Glutamatergic neuron (in vitro differentiated cells): ENCODE measurements around the gene COL20A1. TPM values are rescaled to one million over a fixed set of nuclear protein-coding genes. Genes with fewer than 3 reads are reported as not detected.

ENCODE experiments used
- DNase-seq: peaks from one replicate; pipeline ENCODE4 v3.0.0; 2022
- H3K27ac Mint-ChIP-seq: one replicate; pipeline ENCODE4 v1.8.0; 2020; ENCODE audit warnings: mild to moderate bottlenecking, mixed read lengths, inconsistent platforms; ENCODE audit not compliant: unreplicated experiment
- H3K27me3 Mint-ChIP-seq: one replicate; pipeline ENCODE4 v1.8.0; 2020; ENCODE audit warnings: mild to moderate bottlenecking, moderate library complexity, mixed read lengths, inconsistent platforms; ENCODE audit not compliant: unreplicated experiment
- H3K36me3 Mint-ChIP-seq: one replicate; pipeline ENCODE4 v1.8.0; 2020; ENCODE audit warnings: mild to moderate bottlenecking, mixed read lengths, inconsistent platforms; ENCODE audit not compliant: unreplicated experiment
- H3K4me1 Mint-ChIP-seq: one replicate; pipeline ENCODE4 v1.8.0; 2020; ENCODE audit warnings: mild to moderate bottlenecking, low read depth, mixed read lengths, inconsistent platforms; ENCODE audit not compliant: unreplicated experiment
- H3K4me3 Mint-ChIP-seq: one replicate; pipeline ENCODE4 v1.8.0; 2020; ENCODE audit warnings: mild to moderate bottlenecking, mixed read lengths, inconsistent platforms; ENCODE audit not compliant: unreplicated experiment
- H3K9me3 Mint-ChIP-seq: one replicate; pipeline ENCODE4 v1.8.0; 2020; ENCODE audit warnings: mild to moderate bottlenecking, moderate library complexity, mixed read lengths, inconsistent platforms; ENCODE audit not compliant: unreplicated experiment
- total RNA-seq: library from RNA; stranded (reverse); fragmentation: NEBNext Ultra II Directional; extraction: Animal tissue kit (Norgen Biotek cat#: 25700); gene quantifications from one replicate; pipeline ENCODE4 v1.2.1, GENCODE V29; 2021; ENCODE audit not compliant: unreplicated experiment
- TF ChIP-seq, protein P1 (sequence below): fragments of 200-600 bp; sonication (generic); IDR thresholded peaks from one replicate; pipeline ENCODE4 v1.5.0; 2021; ENCODE audit not compliant: partially characterized antibody, unreplicated experiment

COL20A1 gene
- total RNA-seq, 1 donor from 2014 or later: 2.1 TPM

DNA sequence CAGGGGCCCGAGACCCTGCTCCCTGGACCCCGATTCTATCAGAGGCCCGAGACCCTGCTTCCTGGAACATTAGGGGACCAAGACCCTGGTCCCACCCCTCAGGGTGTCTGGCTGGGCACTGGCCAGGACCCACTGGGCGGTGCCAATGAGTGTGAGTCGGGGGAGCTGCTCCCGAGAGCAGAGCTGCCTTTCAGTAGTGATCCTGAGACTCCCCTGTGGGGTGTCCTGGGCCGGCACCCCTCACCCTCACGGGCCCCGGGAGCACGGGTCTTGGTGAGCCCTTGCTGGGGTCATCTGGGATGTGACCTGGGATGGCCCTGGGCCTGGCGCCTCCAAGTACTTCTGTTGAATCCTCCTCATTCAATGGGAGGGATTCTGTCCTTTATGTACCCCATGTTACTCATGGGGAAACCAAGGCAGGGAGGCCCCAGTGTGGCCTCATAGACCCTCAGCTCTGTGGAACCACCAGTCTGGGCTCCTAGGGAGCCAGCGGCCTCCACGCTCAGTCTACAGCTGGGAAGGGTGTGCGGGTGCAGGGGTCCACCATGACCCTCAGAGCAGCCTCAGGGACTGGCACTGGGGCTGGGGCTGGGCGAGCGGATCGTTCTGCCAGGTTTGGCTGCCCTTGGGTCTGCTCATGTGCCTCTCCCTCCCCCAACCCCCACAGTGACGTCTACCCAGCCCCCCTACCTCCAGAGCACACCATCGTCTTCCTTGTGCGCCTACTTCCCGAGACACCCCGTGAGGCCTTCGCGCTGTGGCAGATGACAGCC, 25.6 kb downstream of the COL20A1 start:
- Mint-ChIP-seq H3K27ac (no peak overlapping the region), H3K36me3 (no peaks in the 10 kb centered on the region), H3K4me1 (peaks cover 5% of the 10 kb centered on the region), H3K4me3 (no peak overlapping the region), H3K9me3 (no peaks in the 10 kb centered on the region), H3K27me3 (peaks cover 4% of the 10 kb centered on the region)
- TF ChIP-seq, protein P1, sequence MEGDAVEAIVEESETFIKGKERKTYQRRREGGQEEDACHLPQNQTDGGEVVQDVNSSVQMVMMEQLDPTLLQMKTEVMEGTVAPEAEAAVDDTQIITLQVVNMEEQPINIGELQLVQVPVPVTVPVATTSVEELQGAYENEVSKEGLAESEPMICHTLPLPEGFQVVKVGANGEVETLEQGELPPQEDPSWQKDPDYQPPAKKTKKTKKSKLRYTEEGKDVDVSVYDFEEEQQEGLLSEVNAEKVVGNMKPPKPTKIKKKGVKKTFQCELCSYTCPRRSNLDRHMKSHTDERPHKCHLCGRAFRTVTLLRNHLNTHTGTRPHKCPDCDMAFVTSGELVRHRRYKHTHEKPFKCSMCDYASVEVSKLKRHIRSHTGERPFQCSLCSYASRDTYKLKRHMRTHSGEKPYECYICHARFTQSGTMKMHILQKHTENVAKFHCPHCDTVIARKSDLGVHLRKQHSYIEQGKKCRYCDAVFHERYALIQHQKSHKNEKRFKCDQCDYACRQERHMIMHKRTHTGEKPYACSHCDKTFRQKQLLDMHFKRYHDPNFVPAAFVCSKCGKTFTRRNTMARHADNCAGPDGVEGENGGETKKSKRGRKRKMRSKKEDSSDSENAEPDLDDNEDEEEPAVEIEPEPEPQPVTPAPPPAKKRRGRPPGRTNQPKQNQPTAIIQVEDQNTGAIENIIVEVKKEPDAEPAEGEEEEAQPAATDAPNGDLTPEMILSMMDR: no peak
- peak; percentile 10 for DNase-seq

DNA sequence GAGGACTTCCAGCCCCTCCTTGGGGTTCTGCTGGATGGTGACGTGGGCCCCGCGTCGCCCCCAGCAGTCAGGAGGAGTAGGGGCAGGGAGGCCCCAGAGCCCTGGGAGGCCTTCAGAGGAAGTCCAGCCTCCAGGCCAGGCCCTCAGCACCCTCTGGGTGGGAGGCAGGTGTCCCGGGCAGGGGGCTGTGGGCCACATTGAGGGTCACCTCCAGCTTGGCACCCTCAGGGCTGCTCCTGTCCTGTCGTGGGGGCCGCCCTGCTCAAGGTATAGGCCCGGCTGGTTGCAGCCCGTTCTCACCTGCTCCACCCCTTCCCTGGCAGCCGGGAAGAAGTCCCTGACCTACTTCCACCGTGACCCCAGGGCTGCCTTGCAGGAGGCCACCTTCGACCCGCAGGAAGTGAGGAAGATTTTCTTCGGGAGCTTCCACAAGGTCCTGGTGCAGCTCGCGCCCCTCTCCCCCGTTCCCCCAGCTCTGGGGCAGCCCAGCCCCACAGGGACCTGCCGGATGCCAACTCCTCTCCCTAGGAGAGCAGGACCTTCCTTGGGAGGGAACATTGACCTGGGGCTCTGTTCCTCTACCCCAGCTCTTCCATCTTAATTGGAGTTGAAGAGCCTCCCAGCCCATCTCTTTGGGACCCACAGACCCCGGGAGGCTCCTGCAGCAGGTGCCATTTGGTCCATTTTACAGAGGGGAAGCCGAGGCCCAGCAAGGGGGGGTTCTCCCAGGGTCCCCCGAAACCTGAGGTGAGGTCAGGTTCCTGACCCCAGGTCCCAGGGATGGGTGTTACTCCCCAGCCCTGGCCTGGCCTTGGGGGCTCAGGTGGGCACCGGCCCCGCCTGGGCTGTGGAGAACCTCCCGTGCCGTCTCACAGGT, 26.4 kb downstream of the COL20A1 start:
- peaks cover 8% of the 10 kb centered on the region for H3K4me1 Mint-ChIP-seq

DNA sequence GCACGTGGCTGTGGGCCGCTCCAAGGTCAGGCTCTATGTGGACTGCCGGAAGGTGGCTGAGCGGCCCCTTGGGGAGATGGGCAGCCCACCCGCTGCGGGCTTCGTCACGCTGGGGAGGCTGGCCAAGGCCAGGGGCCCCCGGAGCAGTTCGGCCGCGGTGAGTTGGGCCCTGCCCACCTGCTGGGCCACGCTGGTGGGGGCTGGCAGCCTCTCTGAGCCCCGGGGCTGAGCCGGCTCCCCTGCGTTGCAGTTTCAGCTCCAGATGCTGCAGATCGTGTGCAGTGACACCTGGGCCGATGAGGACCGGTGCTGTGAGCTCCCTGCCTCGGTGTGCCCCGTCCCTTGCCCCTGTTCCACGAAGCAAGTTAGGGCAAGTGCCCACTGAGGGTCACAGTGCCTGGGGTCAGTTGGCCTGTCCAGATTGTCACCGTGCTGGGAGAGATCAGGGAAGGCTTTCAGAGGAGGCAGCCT, 27.1 kb downstream of the COL20A1 start:
- Mint-ChIP-seq H3K9me3 (no peaks in the 10 kb centered on the region), H3K27ac (no peak overlapping the region), H3K4me1 (peaks cover 8% of the 10 kb centered on the region), H3K27me3 (peaks cover 6% of the 10 kb centered on the region), H3K36me3 (no peaks in the 10 kb centered on the region), H3K4me3 (no peak overlapping the region)
- TF ChIP-seq, protein P1: no peak
- DNase-seq: no peak

More for the DNA sequence above, 26.4 kb downstream of the COL20A1 start:
- peak; percentile 10 for DNase-seq
- Mint-ChIP-seq H3K36me3 (no peaks in the 10 kb centered on the region), H3K4me3 (no peak overlapping the region), H3K27me3 (peaks cover 6% of the 10 kb centered on the region), H3K27ac (no peak overlapping the region), H3K9me3 (no peaks in the 10 kb centered on the region)
- TF ChIP-seq, protein P1: no peak

DNA sequence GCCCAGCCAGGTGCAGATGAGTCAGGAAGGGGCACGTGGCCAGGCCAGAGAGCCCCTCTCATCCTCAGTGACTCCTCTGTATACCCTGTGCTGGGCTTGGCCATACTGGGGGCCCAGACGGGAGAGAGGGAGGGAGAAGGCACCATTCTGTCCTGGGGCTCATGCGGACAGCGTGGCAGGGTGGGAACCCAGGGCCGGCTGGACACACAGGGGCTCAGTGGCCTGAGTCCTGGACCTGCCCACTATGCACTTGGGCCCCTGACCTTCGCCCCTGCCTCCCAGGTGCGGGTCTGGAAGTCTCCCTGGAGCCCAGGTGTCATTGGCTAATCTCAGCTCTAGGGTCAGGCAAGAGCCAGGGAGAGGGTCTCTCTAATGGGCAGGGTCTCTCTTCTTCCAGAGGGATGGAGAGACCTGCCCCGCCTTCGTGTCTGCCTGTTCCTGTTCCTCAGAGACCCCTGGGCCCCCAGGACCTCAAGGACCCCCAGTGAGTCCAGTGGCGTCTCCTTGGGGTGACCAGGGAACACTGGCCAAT, 27.7 kb downstream of the COL20A1 start:
- Mint-ChIP-seq H3K9me3 (no peaks in the 10 kb centered on the region), H3K27ac (no peak overlapping the region), H3K27me3 (peaks cover 6% of the 10 kb centered on the region), H3K36me3 (no peaks in the 10 kb centered on the region), H3K4me3 (no peak overlapping the region), H3K4me1 (peaks cover 8% of the 10 kb centered on the region)
- TF ChIP-seq, protein P1: no peak
- DNase-seq: peak; percentile 10
